Measurements from ENCODE around the gene MS4A7.

Gene MS4A7

GRCh38 chr11:60367009-60367408, 11.3 kb upstream of the MS4A7 start:
- Histone ChIP-seq H3K9me3 (ENCODE audit: low read length) (no peaks in the 10 kb centered on the region), H3K36me3 (ENCODE audit: insufficient read depth, low read length) (no peaks in the 10 kb centered on the region), H3K9me2 (ENCODE audit: low read depth, low read length) (no peaks in the 10 kb centered on the region), H3K4me2 (ENCODE audit: low read length) (no peak overlapping the region), H3K4me1 (ENCODE audit: insufficient read depth, low read length, severe bottlenecking) (peaks cover 24% of the 10 kb centered on the region), H2AFZ (ENCODE audit: low read length) (no peak overlapping the region; the same call in 1 of the 2 replicates), H3K27ac (ENCODE audit: low read depth, low read length, poor library complexity, severe bottlenecking) (no peak overlapping the region), H3K79me2 (ENCODE audit: insufficient read depth, low read length) (no peaks in the 10 kb centered on the region), H4K20me1 (ENCODE audit: insufficient read depth, low read length) (no peaks in the 10 kb centered on the region), H3K27me3 (ENCODE audit: insufficient read depth, low read length) (no peaks in the 10 kb centered on the region), H3F3A (ENCODE audit: insufficient read depth, low read length) (no peaks in the 10 kb centered on the region), H3K4me3 (ENCODE audit: low read depth, low read length, poor library complexity, severe bottlenecking) (no peak overlapping the region), H3K9ac (ENCODE audit: low read length) (no peak overlapping the region)
- TF ChIP-seq CTCF (IDR thresholded peaks at IDR 0.05; ENCODE audit: low read length) (no peak), EZH2 (IDR thresholded peaks at IDR 0.05; ENCODE audit: borderline replicate concordance, low read length) (no peak)

- Histone ChIP-seq H3K27ac (ENCODE audit: low read depth, low read length, poor library complexity, severe bottlenecking) (no peak overlapping the region), H3K4me1 (ENCODE audit: insufficient read depth, low read length, severe bottlenecking) (peaks cover 24% of the 10 kb centered on the region), H3K9ac (ENCODE audit: low read length) (no peak overlapping the region), H3K9me3 (ENCODE audit: low read length) (no peaks in the 10 kb centered on the region), H3K27me3 (ENCODE audit: insufficient read depth, low read length) (no peaks in the 10 kb centered on the region), H3K9me2 (ENCODE audit: low read depth, low read length) (no peaks in the 10 kb centered on the region), H3K4me2 (ENCODE audit: low read length) (no peak overlapping the region), H3K79me2 (ENCODE audit: insufficient read depth, low read length) (no peaks in the 10 kb centered on the region), H3K36me3 (ENCODE audit: insufficient read depth, low read length) (no peaks in the 10 kb centered on the region), H4K20me1 (ENCODE audit: insufficient read depth, low read length) (no peaks in the 10 kb centered on the region), H2AFZ (ENCODE audit: low read length) (no peak overlapping the region), H3F3A (ENCODE audit: insufficient read depth, low read length) (no peaks in the 10 kb centered on the region), H3K4me3 (ENCODE audit: low read depth, low read length, poor library complexity, severe bottlenecking) (no peak overlapping the region)
- TF ChIP-seq CTCF (IDR thresholded peaks at IDR 0.05; ENCODE audit: low read length) (no peak), EZH2 (IDR thresholded peaks at IDR 0.05; ENCODE audit: borderline replicate concordance, low read length) (no peak)
Measured at GRCh38 chr11:60367896-60368295, 10.4 kb upstream of the MS4A7 start.

- H3K9me3 ChIP-seq (ENCODE audit: low read length): no peaks in the 10 kb centered on the region
- H3K9ac ChIP-seq (ENCODE audit: low read length): no peak overlapping the region
- H3K27me3 ChIP-seq (ENCODE audit: insufficient read depth, low read length): no peaks in the 10 kb centered on the region
- no peak overlapping the region for H2AFZ ChIP-seq (ENCODE audit: low read length)
- peaks cover 10% of the 10 kb centered on the region for H3K4me1 ChIP-seq (ENCODE audit: insufficient read depth, low read length, severe bottlenecking)
- TF ChIP-seq EZH2 (IDR thresholded peaks at IDR 0.05; ENCODE audit: borderline replicate concordance, low read length): no peak
- no peak for TF ChIP-seq CTCF (IDR thresholded peaks at IDR 0.05; ENCODE audit: low read length)
- H3K36me3 ChIP-seq (ENCODE audit: insufficient read depth, low read length): no peaks in the 10 kb centered on the region
- H3K4me3 ChIP-seq (ENCODE audit: low read depth, low read length, poor library complexity, severe bottlenecking): no peak overlapping the region
- no peaks in the 10 kb centered on the region for H3K79me2 ChIP-seq (ENCODE audit: insufficient read depth, low read length)
- no peaks in the 10 kb centered on the region for H3F3A ChIP-seq (ENCODE audit: insufficient read depth, low read length)
- H3K9me2 ChIP-seq (ENCODE audit: low read depth, low read length): no peaks in the 10 kb centered on the region
- no peak overlapping the region for H3K4me2 ChIP-seq (ENCODE audit: low read length)
- H4K20me1 ChIP-seq (ENCODE audit: insufficient read depth, low read length): no peaks in the 10 kb centered on the region
- no peak overlapping the region for H3K27ac ChIP-seq (ENCODE audit: low read depth, low read length, poor library complexity, severe bottlenecking)
Measured at GRCh38 chr11:60370252-60370810, 8.0 kb upstream of the MS4A7 start.

Data from OCI-LY1 (cell line).